ENCODE measurements around the gene C9orf50. TPM values are rescaled to one million over a fixed set of nuclear protein-coding genes. Genes with fewer than 3 reads are reported as not detected.
"Not testable (repeated sequence)": the region's sequence is repeated elsewhere in the genome, so short reads cannot be mapped to it uniquely, and the experiment has no call there.

C9orf50 gene
- total RNA-seq, 3 donors from 2014 or later (not counting 1 experiment from before 2014, with no cell fraction given): not detected

DNA sequence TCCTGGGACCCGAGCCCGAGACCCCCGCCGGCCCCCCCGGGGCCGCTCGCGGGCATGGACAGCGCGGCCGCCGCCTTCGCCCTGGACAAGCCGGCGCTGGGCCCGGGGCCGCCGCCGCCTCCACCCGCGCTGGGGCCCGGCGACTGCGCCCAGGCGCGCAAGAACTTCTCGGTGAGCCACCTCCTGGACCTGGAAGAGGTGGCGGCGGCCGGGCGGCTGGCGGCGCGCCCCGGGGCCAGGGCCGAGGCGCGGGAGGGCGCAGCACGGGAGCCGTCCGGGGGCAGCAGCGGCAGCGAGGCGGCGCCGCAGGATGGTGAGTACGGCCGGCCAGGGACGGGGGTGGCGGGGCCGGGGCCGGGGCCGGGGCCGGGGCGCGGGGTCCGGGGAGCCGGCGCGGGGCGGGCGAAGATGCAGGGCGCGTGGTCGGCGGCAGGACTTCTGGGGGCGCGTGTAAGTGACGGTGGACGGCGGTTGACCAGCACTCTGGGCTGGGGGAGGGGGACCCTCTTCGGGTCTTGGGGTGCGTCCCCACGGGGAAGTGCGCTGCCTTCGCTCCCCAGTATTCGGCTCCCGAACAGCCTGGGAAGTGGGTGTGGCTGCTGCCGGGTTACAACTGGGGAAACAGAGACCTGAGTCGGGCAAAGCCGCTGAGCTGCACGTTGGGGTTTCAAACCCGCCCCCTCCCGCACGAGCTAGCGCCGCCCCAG lies 45.1 kb upstream of the C9orf50 start:
- H3K27me3 ChIP-seq (ENCODE audit: control insufficient read depth, insufficient read depth, low read length): peaks cover 6% of the 10 kb centered on the region
- DNase-seq (peak in 1 of 2 donors; percentile 12), ATAC-seq (peak in 2 of 3 donors; percentile 27 to 48)
- no peaks in the 10 kb centered on the region for H3K36me3 ChIP-seq (ENCODE audit: control insufficient read depth, insufficient read depth, low read length)
- no peak overlapping the region for H3K27ac Mint-ChIP-seq
- 8% methylated on average over 88 of the region's 88 CpGs for WGBS (ENCODE audit: insufficient coverage)
- H3K4me3 Mint-ChIP-seq: peak overlapping the region; percentile 6
- intact Hi-C loops (cut with micrococcal nuclease): no loop called here
- peaks cover 0 to 8% of the 10 kb centered on the region in 2 donors for H3K4me1 Mint-ChIP-seq
- no peaks in the 10 kb centered on the region for H3K9me3 ChIP-seq (ENCODE audit: control insufficient read depth, insufficient read depth, low read length)
- H3K36me3 Mint-ChIP-seq: no peaks in the 10 kb centered on the region
- H3K27me3 Mint-ChIP-seq (ENCODE audit: low read depth in 2 of 2): peaks cover 7 to 15% of the 10 kb centered on the region in 2 donors
- no peak overlapping the region for H3K27ac ChIP-seq (ENCODE audit: low read length)
- peaks cover 10% of the 10 kb centered on the region for H3K4me1 ChIP-seq (ENCODE audit: control insufficient read depth, insufficient read depth, low read length)
- no peak for TF ChIP-seq CTCF (IDR thresholded peaks at IDR 0.05)
- H3K9me3 Mint-ChIP-seq: no peaks in the 10 kb centered on the region
- H3K4me3 ChIP-seq (ENCODE audit: low read length): no peak overlapping the region

- no peaks in the 10 kb centered on the region for H3K36me3 ChIP-seq (ENCODE audit: control insufficient read depth, insufficient read depth, low read length)
- peak within 1 kb of the TSS in 1 of 2 donors; percentile 62 for H3K27ac Mint-ChIP-seq
- intact Hi-C loops (cut with micrococcal nuclease): no loop called here
- no peak within 1 kb of the TSS for H3K27ac ChIP-seq (ENCODE audit: low read length)
- H3K9me3 Mint-ChIP-seq: no peaks in the 10 kb centered on the region
- H3K36me3 Mint-ChIP-seq: no peaks in the 10 kb centered on the region
- H3K4me3 ChIP-seq (ENCODE audit: low read length): peak within 1 kb of the TSS; percentile 19
- peak; percentile 51 to 84 (median 79) for ATAC-seq
- peaks cover 0 to 8% of the 10 kb centered on the region in 2 donors for H3K4me1 Mint-ChIP-seq
- H3K4me1 ChIP-seq (ENCODE audit: control insufficient read depth, insufficient read depth, low read length): peaks cover 10% of the 10 kb centered on the region
- H3K27me3 ChIP-seq (ENCODE audit: control insufficient read depth, insufficient read depth, low read length): peaks cover 6% of the 10 kb centered on the region
- 2% methylated on average over 33 of the region's 37 CpGs for WGBS (ENCODE audit: insufficient coverage)
- no peak for TF ChIP-seq CTCF (IDR thresholded peaks at IDR 0.05)
- peaks cover 7 to 15% of the 10 kb centered on the region in 2 donors for H3K27me3 Mint-ChIP-seq (ENCODE audit: low read depth in 2 of 2)
- peak; percentile 30 to 44 for DNase-seq
- H3K4me3 Mint-ChIP-seq: peak within 1 kb of the TSS; percentile 78
- no peaks in the 10 kb centered on the region for H3K9me3 ChIP-seq (ENCODE audit: control insufficient read depth, insufficient read depth, low read length)
Measured at GRCh38 chr9:129665389-129665775, 44.5 kb upstream of the C9orf50 start, which contains the start of gene PRRX2. Gene PRRX2 (plus strand): TSS chr9:129665647. CDS start chr9:129665868, 221 bp downstream.

GRCh38 chr9:129664746-129665388 lies 44.0 kb upstream of the C9orf50 start:
- H3K27me3 ChIP-seq (ENCODE audit: control insufficient read depth, insufficient read depth, low read length): peaks cover 6% of the 10 kb centered on the region
- peaks cover 10% of the 10 kb centered on the region for H3K4me1 ChIP-seq (ENCODE audit: control insufficient read depth, insufficient read depth, low read length)
- H3K36me3 ChIP-seq (ENCODE audit: control insufficient read depth, insufficient read depth, low read length): no peaks in the 10 kb centered on the region
- intact Hi-C loops (cut with micrococcal nuclease): no loop called here
- no peaks in the 10 kb centered on the region for H3K9me3 Mint-ChIP-seq
- peaks cover 7 to 16% of the 10 kb centered on the region in 2 donors for H3K27me3 Mint-ChIP-seq (ENCODE audit: low read depth in 2 of 2)
- peak; percentile 43 to 58 (median 54) for ATAC-seq
- H3K27ac ChIP-seq (ENCODE audit: low read length): no peak overlapping the region
- no peaks in the 10 kb centered on the region for H3K9me3 ChIP-seq (ENCODE audit: control insufficient read depth, insufficient read depth, low read length)
- peaks cover 0 to 8% of the 10 kb centered on the region in 2 donors for H3K4me1 Mint-ChIP-seq
- H3K4me3 ChIP-seq (ENCODE audit: low read length): peak overlapping the region; percentile 19
- whole genome bisulfite sequencing (ENCODE audit: insufficient coverage): 19% methylated on average over 30 of the region's 36 CpGs
- no peaks in the 10 kb centered on the region for H3K36me3 Mint-ChIP-seq
- peak overlapping the region; percentile 78 for H3K4me3 Mint-ChIP-seq
- peak in 1 of 2 donors; percentile 33 for DNase-seq
- TF ChIP-seq CTCF (IDR thresholded peaks at IDR 0.05): no peak
- peak overlapping the region in 1 of 2 donors; percentile 62 for H3K27ac Mint-ChIP-seq

- intact Hi-C loops (cut with micrococcal nuclease); H3K4me3 ChIP-seq (ENCODE audit: low read length); H3K4me1 Mint-ChIP-seq; H3K27ac ChIP-seq (ENCODE audit: low read length); DNase-seq; H3K36me3 Mint-ChIP-seq; H3K27ac Mint-ChIP-seq; H3K27me3 ChIP-seq (ENCODE audit: control insufficient read depth, insufficient read depth, low read length); ATAC-seq; H3K36me3 ChIP-seq (ENCODE audit: control insufficient read depth, insufficient read depth, low read length); H3K9me3 Mint-ChIP-seq; H3K9me3 ChIP-seq (ENCODE audit: control insufficient read depth, insufficient read depth, low read length): not testable (repeated sequence)
- peaks cover 10% of the 10 kb centered on the region for H3K4me1 ChIP-seq (ENCODE audit: control insufficient read depth, insufficient read depth, low read length)
- 77% methylated on average over 2 of the region's 3 CpGs for WGBS (ENCODE audit: insufficient coverage)
- Mint-ChIP-seq H3K27me3 (ENCODE audit: low read depth in 2 of 2) (peaks cover 3 to 12% of the 10 kb centered on the region in 2 donors), H3K4me3 (peak overlapping the region; percentile 21)
Measured at GRCh38 chr9:129662239-129662638, 41.3 kb upstream of the C9orf50 start.
